Measurements from ENCODE around the gene LHFPL3.

GRCh38 chr7:104524853-104525252 lies 196.4 kb downstream of the LHFPL3 start:
- TF ChIP-seq CTCF (IDR thresholded peaks at IDR 0.05 in 4 of 5, conservative IDR thresholded peaks at IDR 0.05 in 1 of 5) (no peak), POLR2A (IDR thresholded peaks at IDR 0.05) (no peak)
